GM20000 (cell line): ENCODE measurements around the gene RASGRF2.

ENCODE experiments used
- DNase-seq: peaks from one replicate; pipeline ENCODE4 v3.0.0; 2012; ENCODE audit warnings: low spot score
- CTCF ChIP-seq: IDR thresholded peaks from 2 replicates; pipeline ENCODE4 v1.5.1; 2012; ENCODE audit warnings: mild to moderate bottlenecking, control low read depth; ENCODE audit errors: extremely low read depth, missing control alignments

The RASGRF2 gene

GRCh38 chr5:80951366-80951765 lies 8.8 kb upstream of the RASGRF2 start:
- no peak for TF ChIP-seq CTCF

DNA sequence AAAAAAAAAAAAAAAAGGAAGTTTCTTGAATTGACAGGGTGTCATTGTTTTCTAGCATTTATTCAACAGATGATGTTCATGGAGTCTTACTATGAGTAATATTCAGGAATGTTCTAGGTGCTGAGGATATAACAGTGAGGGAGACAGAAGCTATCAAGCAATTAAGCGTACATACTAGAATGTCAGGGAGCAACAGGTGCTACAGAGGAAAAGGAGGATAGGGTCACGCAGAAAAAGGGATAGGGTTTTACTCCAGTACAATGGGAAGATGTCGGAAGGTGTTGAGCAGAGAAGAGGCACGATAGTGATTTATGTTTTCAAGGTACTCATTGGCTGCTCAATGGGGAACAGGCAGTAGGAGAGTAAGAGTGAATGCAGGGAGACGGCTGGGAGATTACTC lies 6.6 kb upstream of the RASGRF2 start:
- no peak for DNase-seq
- no peak for TF ChIP-seq CTCF

More at GRCh38 chr5:80951366-80951765, 8.8 kb upstream of the RASGRF2 start:
- DNase-seq = no peak

- no peak for DNase-seq
- TF ChIP-seq CTCF = no peak
Measured at GRCh38 chr5:80955082-80955590, 5.0 kb upstream of the RASGRF2 start.

DNA sequence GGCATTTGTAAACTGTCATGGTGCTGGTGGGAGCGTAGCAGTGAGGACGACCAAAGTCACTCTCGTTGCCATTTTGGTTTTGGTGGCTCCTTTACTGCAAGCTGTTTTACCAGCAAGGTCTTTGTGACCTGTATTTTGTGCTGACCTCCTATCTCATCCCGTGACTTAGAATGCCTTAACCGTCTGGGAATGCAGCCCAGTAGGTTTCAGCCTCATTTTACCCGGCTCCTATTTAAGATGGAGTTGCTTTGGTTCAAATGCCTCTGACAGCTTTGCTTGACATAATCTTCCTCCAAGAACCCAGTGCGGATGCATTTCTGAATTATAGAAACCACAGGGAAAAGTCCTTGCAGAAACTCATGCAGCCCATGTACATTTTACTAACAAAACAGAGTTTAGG lies 3.9 kb upstream of the RASGRF2 start:
- no peak for TF ChIP-seq CTCF
- DNase-seq = no peak

- TF ChIP-seq CTCF = no peak
- DNase-seq = no peak
Measured at GRCh38 chr5:80957031-80957761, 3.0 kb upstream of the RASGRF2 start.

DNA sequence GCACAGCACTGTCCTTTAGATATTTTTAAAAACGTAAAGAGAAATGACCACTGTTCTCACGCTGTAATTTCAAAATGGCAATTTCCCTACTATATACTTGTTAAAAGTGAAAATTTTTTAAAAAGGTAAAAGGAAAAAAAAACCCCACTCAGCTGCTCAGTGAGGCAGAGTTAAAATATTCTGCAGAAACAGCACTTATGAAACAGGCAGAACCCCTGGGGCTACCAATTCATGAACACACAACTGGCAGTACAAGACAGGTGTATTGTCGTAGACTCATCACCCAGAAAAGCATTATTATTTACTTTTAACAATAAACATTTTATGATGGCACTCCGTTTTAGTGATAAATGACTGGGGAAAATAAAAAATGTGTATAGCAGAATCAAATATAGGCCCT lies 1.5 kb upstream of the RASGRF2 start:
- DNase-seq = no peak
- no peak for TF ChIP-seq CTCF

DNA sequence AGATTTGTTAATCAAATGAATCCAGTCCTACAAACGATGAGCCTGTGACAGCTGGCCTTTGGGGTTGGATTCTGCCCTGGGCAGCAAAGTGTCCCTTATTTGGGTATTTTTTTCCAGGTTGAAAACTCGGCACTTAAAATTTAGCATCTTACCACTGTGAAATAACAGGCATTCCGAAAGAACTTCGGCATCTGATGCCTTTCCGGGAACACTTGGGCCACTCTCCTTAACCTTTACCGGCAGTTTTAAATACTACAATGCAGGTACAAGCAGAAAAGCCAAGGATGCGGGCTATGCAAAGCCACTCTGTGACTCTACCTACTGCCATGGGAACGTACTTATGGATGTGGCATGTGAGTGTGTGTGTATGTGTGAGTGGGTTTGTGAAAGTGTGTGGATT lies 1.0 kb upstream of the RASGRF2 start:
- TF ChIP-seq CTCF = no peak
- DNase-seq = no peak
